GM18511 (cell line): ENCODE data around the gene MEIS2.
"Not testable (repeated sequence)": the region's sequence is repeated elsewhere in the genome, so short reads cannot be mapped to it uniquely, and the experiment has no call there.

Experiments
- ATAC-seq: cut with Tn5 transposase; IDR thresholded peaks from one replicate; pipeline ENCODE4 v1.9.1; 2021; ENCODE audit warnings: mild to moderate bottlenecking, moderate library complexity; ENCODE audit not compliant: unreplicated experiment

MEIS2 gene

GRCh38 chr15:37014137-37014536, 86.2 kb downstream of the MEIS2 start:
- ATAC-seq: no peak

- no peak for ATAC-seq
Observed at GRCh38 chr15:37010595-37010994, 89.8 kb downstream of the MEIS2 start.

GRCh38 chr15:37009288-37009687, 91.1 kb downstream of the MEIS2 start:
- ATAC-seq: no peak

- ATAC-seq: no peak
Observed at GRCh38 chr15:37008205-37008604, 92.1 kb downstream of the MEIS2 start.

- ATAC-seq: no peak
Observed at GRCh38 chr15:37007301-37007700, 93.0 kb downstream of the MEIS2 start.

GRCh38 chr15:37004981-37005735, 95.2 kb downstream of the MEIS2 start:
- no peak for ATAC-seq

GRCh38 chr15:37004373-37004869, 95.9 kb downstream of the MEIS2 start:
- ATAC-seq: no peak

- ATAC-seq: no peak
Observed at GRCh38 chr15:37002041-37002672, 98.2 kb downstream of the MEIS2 start.

- no peak for ATAC-seq
Observed at GRCh38 chr15:37001417-37001816, 98.9 kb downstream of the MEIS2 start.

- ATAC-seq: no peak
Observed at GRCh38 chr15:36999778-37000177, 100.6 kb downstream of the MEIS2 start.

- no peak for ATAC-seq
Observed at GRCh38 chr15:36996538-36997181, 103.7 kb downstream of the MEIS2 start.

- ATAC-seq: no peak
Observed at GRCh38 chr15:36996121-36996520, 104.2 kb downstream of the MEIS2 start.

- ATAC-seq: no peak
Observed at GRCh38 chr15:36994790-36995189, 105.6 kb downstream of the MEIS2 start.

- no peak for ATAC-seq
Observed at GRCh38 chr15:36992454-36992853, 107.9 kb downstream of the MEIS2 start.

- ATAC-seq: no peak
Observed at GRCh38 chr15:36988947-36989346, 111.4 kb downstream of the MEIS2 start.

- no peak for ATAC-seq
Observed at GRCh38 chr15:36982430-36982829, 117.9 kb downstream of the MEIS2 start.

- not testable (repeated sequence) for ATAC-seq
Observed at GRCh38 chr15:36980281-36980680, 120.1 kb downstream of the MEIS2 start.

GRCh38 chr15:36978625-36979024, 121.7 kb downstream of the MEIS2 start:
- ATAC-seq: no peak

- ATAC-seq: no peak
Observed at GRCh38 chr15:36978126-36978525, 122.2 kb downstream of the MEIS2 start.

- no peak for ATAC-seq
Observed at GRCh38 chr15:36977659-36978058, 122.7 kb downstream of the MEIS2 start.

- ATAC-seq: no peak
Observed at GRCh38 chr15:36972704-36973103, 127.6 kb downstream of the MEIS2 start.

- no peak for ATAC-seq
Observed at GRCh38 chr15:36970522-36970921, 129.8 kb downstream of the MEIS2 start.
